SK-N-SH (cell line): ENCODE measurements around the gene MAGEC2. TPM values are rescaled to one million over a fixed set of nuclear protein-coding genes. Genes with fewer than 3 reads are reported as not detected.

Source experiments
- CTCF ChIA-PET: fragments of 300-600, 350-600 bp; formaldehyde crosslinking; extraction: SDS; loops from one replicate; lab custom pipeline; 2021; lab: Yijun Ruan, JAX
- POLR2A ChIA-PET: fragments of 350-600 bp; sonication (Branson Sonifier 250); formaldehyde crosslinking; extraction: SDS; loops from one replicate; lab custom pipeline; 2020; ENCODE audit warnings: antibody characterized with exemption, inconsistent platforms; lab: Yijun Ruan, JAX
- DNase-seq: peaks from one replicate; pipeline ENCODE4 v3.0.0; 2012
- H2AFZ ChIP-seq: fragments of 200-600 bp; sonication (generic); 2 replicates; pipeline ENCODE4 v1.8.1; 2016; ENCODE audit warnings: antibody characterized with exemption, mild to moderate bottlenecking, low read depth
- H3F3A ChIP-seq: fragments of 200-600 bp; sonication (generic); replicated peaks from 2 replicates; pipeline ENCODE3; 2016; ENCODE audit warnings: antibody characterized with exemption, mild to moderate bottlenecking; ENCODE audit not compliant: insufficient read depth
- H3K27ac ChIP-seq, 2 experiments: fragments of 200-500 bp in 1 of 2; fragments of 200-600 bp in 1 of 2; sonication (Bioruptor generic) in 1 of 2; sonication (generic), shearing (Covaris generic) in 1 of 2; 2 replicates each; pipeline versions ENCODE4 v1.5.1 to v1.6.1; 2014 to 2016; ENCODE audit warnings: low read depth in 2 of 2, inconsistent platforms in 1 of 2, low read length in 1 of 2, mild to moderate bottlenecking in 1 of 2, mixed read lengths in 1 of 2
- H3K27me3 ChIP-seq: fragments of 200-600 bp; sonication (generic), shearing (Covaris generic); 2 replicates; pipeline ENCODE4 v1.6.1; 2016; ENCODE audit warnings: mixed run types; ENCODE audit not compliant: insufficient read depth
- H3K36me3 ChIP-seq, 2 experiments: fragments of 200-500 bp in 1 of 2; fragments of 200-600 bp in 1 of 2; sonication (Bioruptor generic) in 1 of 2; sonication (generic) in 1 of 2; replicated peaks in 1 of 2; 2 replicates each; pipeline versions ENCODE3 to v1.5.1; 2014 to 2016; ENCODE audit warnings: low read length in 1 of 2, mild to moderate bottlenecking in 1 of 2; ENCODE audit not compliant: insufficient read depth in 2 of 2, control insufficient read depth in 1 of 2
- H3K4me1 ChIP-seq, 2 experiments: fragments of 200-500 bp in 1 of 2; fragments of 200-600 bp in 1 of 2; sonication (Bioruptor generic) in 1 of 2; sonication (generic), shearing (Covaris generic) in 1 of 2; 2 replicates each; pipeline versions ENCODE4 v1.5.1 to v1.6.1; 2014 to 2016; ENCODE audit warnings: low read depth in 1 of 2, low read length in 1 of 2, mixed run types in 1 of 2; ENCODE audit not compliant: insufficient read depth in 2 of 2, control insufficient read depth in 1 of 2
- H3K4me2 ChIP-seq: fragments of 200-600 bp; sonication (generic), shearing (Covaris generic); 2 replicates; pipeline ENCODE4 v1.6.1; 2017; ENCODE audit warnings: mixed run types
- H3K4me3 ChIP-seq, 2 experiments: fragments of 200-500 bp in 1 of 2; fragments of 200-600 bp in 1 of 2; sonication (Bioruptor generic) in 1 of 2; sonication (generic), shearing (Covaris generic) in 1 of 2; 2 replicates each; pipeline versions ENCODE4 v1.5.1 to v1.8.1; 2014 to 2016; ENCODE audit warnings: low read depth in 2 of 2, inconsistent platforms in 1 of 2, low read length in 1 of 2, mild to moderate bottlenecking in 1 of 2, mixed read lengths in 1 of 2, moderate library complexity in 1 of 2
- H3K79me2 ChIP-seq: fragments of 200-600 bp; sonication (generic); 2 replicates; pipeline ENCODE4 v1.8.1; 2017; ENCODE audit warnings: mild to moderate bottlenecking; ENCODE audit not compliant: insufficient read depth
- H3K9ac ChIP-seq: fragments of 200-600 bp; sonication (generic); 2 replicates; pipeline ENCODE4 v1.6.1; 2017; ENCODE audit warnings: mixed run types
- H3K9me2 ChIP-seq: fragments of 200-600 bp; sonication (generic); 2 replicates; pipeline ENCODE4 v1.6.1; 2017; ENCODE audit warnings: mixed run types
- H3K9me3 ChIP-seq: fragments of 200-600 bp; sonication (generic); 2 replicates; pipeline ENCODE4 v1.6.1; 2017; ENCODE audit warnings: mixed run types, mild to moderate bottlenecking, moderate library complexity
- H4K20me1 ChIP-seq: fragments of 200-600 bp; sonication (generic); 2 replicates; pipeline ENCODE4 v1.6.1; 2017; ENCODE audit warnings: mild to moderate bottlenecking, mixed run types; ENCODE audit not compliant: insufficient read depth
- EZH2phosphoT487 ChIP-seq: fragments of 200-600 bp; sonication (generic); IDR thresholded peaks from 2 replicates; pipeline ENCODE4 v1.6.1; 2017; ENCODE audit warnings: low read depth, mixed run types, mild to moderate bottlenecking, antibody characterized with exemption, moderate library complexity, borderline replicate concordance
- FOXJ3 ChIP-seq: sonication (generic); formaldehyde crosslinking; IDR thresholded peaks from 2 replicates; pipeline ENCODE4 v1.5.1; 2020; ENCODE audit warnings: mild to moderate bottlenecking, missing genetic modification reagents
- GATA2 ChIP-seq: sonication (generic); formaldehyde crosslinking; IDR thresholded peaks from 2 replicates; pipeline ENCODE4 v1.5.0; 2020; ENCODE audit warnings: mild to moderate bottlenecking, missing genetic modification reagents
- IRF3 ChIP-seq: fragments of 150-350 bp; IDR thresholded peaks from 2 replicates; pipeline ENCODE4 v1.6.1; 2016; ENCODE audit warnings: mild to moderate bottlenecking, low read depth, low read length
- JUND ChIP-seq: IDR thresholded peaks from 2 replicates; pipeline ENCODE4 v1.4.0; 2012
- MAX ChIP-seq: IDR thresholded peaks from 2 replicates; pipeline ENCODE4 v1.4.0; 2012; ENCODE audit warnings: low read depth
- MEF2A ChIP-seq: IDR thresholded peaks from 2 replicates; pipeline ENCODE4 v1.4.0; 2012; ENCODE audit warnings: low read depth, borderline replicate concordance
- MXI1 ChIP-seq: IDR thresholded peaks from 2 replicates; pipeline ENCODE4 v1.6.1; 2012; ENCODE audit warnings: mild to moderate bottlenecking, low read depth, low read length, improper control_type of control experiment
- NFIC ChIP-seq: IDR thresholded peaks from 2 replicates; pipeline ENCODE4 v1.4.0; 2012; ENCODE audit warnings: borderline replicate concordance
- NRF1 ChIP-seq: IDR thresholded peaks from 2 replicates; pipeline ENCODE4 v1.6.1; 2012; ENCODE audit warnings: low read depth, mild to moderate bottlenecking, low read length
- POLR2AphosphoS5 ChIP-seq: IDR thresholded peaks from 2 replicates; pipeline ENCODE4 v1.6.1; 2012; ENCODE audit warnings: low read depth, low read length
- REST ChIP-seq: IDR thresholded peaks from 2 replicates; pipeline ENCODE4 v1.6.1; 2012; ENCODE audit warnings: mild to moderate bottlenecking, low read depth, low read length, moderate library complexity
- SIN3A ChIP-seq: IDR thresholded peaks from 2 replicates; pipeline ENCODE4 v1.6.1; 2012; ENCODE audit warnings: low read depth, mild to moderate bottlenecking, low read length, moderate library complexity, borderline replicate concordance
- TCF12 ChIP-seq: IDR thresholded peaks from 2 replicates; pipeline ENCODE4 v1.4.0; 2012
- USF1 ChIP-seq: IDR thresholded peaks from 2 replicates; pipeline ENCODE4 v1.4.0; 2012; ENCODE audit warnings: low read depth, borderline replicate concordance
- YY1 ChIP-seq: IDR thresholded peaks from 2 replicates; pipeline ENCODE4 v1.4.0; 2012; ENCODE audit warnings: low read depth, mild to moderate bottlenecking
- ZBTB33 ChIP-seq: IDR thresholded peaks from 2 replicates; pipeline ENCODE4 v1.4.0; 2012; ENCODE audit warnings: low read depth, borderline replicate concordance
- WGBS: methylation state at CpG from one replicate; pipeline ENCODE4 v1.1.6; 2017; ENCODE audit warnings: low lambda C conversion rate; 5-methylcytosine and 5-hydroxymethylcytosine counted together
- polyA plus RNA-seq, 3 experiments: library from polyadenylated mRNA; depleted of rRNA; stranded (reverse); fragments of >200 nt; gene quantifications; 2 replicates each; pipeline ENCODE4 v1.2.3, GENCODE V29; 2012

Gene MAGEC2
- polyA plus RNA-seq, 1 of the 3 experiments (the other 2 are of a cell fraction): 1.9 TPM

GRCh38 chrX:142156567-142156966 lies 48.5 kb downstream of the MAGEC2 start:
- no peaks in the 10 kb centered on the region for H3K79me2 ChIP-seq
- no peaks in the 10 kb centered on the region for H3F3A ChIP-seq
- no peaks in the 10 kb centered on the region for H4K20me1 ChIP-seq
- H3K9me3 ChIP-seq: no peaks in the 10 kb centered on the region
- ChIA-PET POLR2A (no interaction called here), CTCF (no interaction called here)
- H3K4me1 ChIP-seq: no peaks in the 10 kb centered on the region
- H3K27me3 ChIP-seq: no peaks in the 10 kb centered on the region; the same call in 1 of the 2 replicates
- H3K9me2 ChIP-seq: no peaks in the 10 kb centered on the region
- no peaks in the 10 kb centered on the region for H3K36me3 ChIP-seq
- no peak overlapping the region for H3K27ac ChIP-seq
- H3K4me2 ChIP-seq: no peak overlapping the region
- H3K4me3 ChIP-seq: no peak overlapping the region
- H3K9ac ChIP-seq: no peak overlapping the region
- no peak for DNase-seq
- WGBS: 4% methylated on average over 6 of the region's 10 CpGs
- TF ChIP-seq ZBTB33: no peak
- no peak for TF ChIP-seq USF1
- TF ChIP-seq MEF2A: no peak
- TF ChIP-seq IRF3: no peak
- no peak for TF ChIP-seq SIN3A
- TF ChIP-seq TCF12: no peak
- no peak for TF ChIP-seq FOXJ3 (CRISPR knock-in tag)
- TF ChIP-seq EZH2phosphoT487: no peak
- TF ChIP-seq POLR2AphosphoS5: no peak
- TF ChIP-seq REST: no peak
- no peak for TF ChIP-seq YY1
- TF ChIP-seq NRF1: no peak
- TF ChIP-seq NFIC: no peak
- TF ChIP-seq MAX: no peak
- TF ChIP-seq JUND: no peak
- TF ChIP-seq GATA2: no peak
- no peak for TF ChIP-seq MXI1
- no peak overlapping the region for H2AFZ ChIP-seq
